Gastrocnemius medialis (tissue), 4 donors: ENCODE results near the gene ALG12. TPM values are rescaled to one million over a fixed set of nuclear protein-coding genes. Genes with fewer than 3 reads are reported as not detected.
A peak's percentile ranks its signal among the peaks of the same experiment; 100 is the strongest.

ENCODE experiments used
- ATAC-seq, 2 donors: fragments of 150-250 bp; one replicate each; pipeline ENCODE4 v1.9.1; 2016
- DNase-seq, 2 donors: peaks; one replicate each; pipeline ENCODE4 v3.0.0-alpha.2; 2019
- H3K27ac ChIP-seq, 4 donors: fragments of 200-600 bp; sonication (generic); 1 replicate in 1 of 4; 2 replicates in 3 of 4; pipeline ENCODE4 v1.5.1; 2016 to 2018; ENCODE audit warnings: mild to moderate bottlenecking in 2 of 4, moderate library complexity in 1 of 4
- H3K27me3 ChIP-seq, 3 donors: fragments of 200-600 bp; sonication (generic) in 2 of 3; 1 replicate in 1 of 3; 2 replicates in 2 of 3; pipeline versions ENCODE4 v1.5.1 to v1.6.0; 2016 to 2019; ENCODE audit warnings: mild to moderate bottlenecking in 1 of 3, moderate library complexity in 1 of 3
- H3K36me3 ChIP-seq, 2 donors: fragments of 200-600 bp; sonication (generic) in 1 of 2; one replicate each; pipeline ENCODE4 v1.5.1; 2017 to 2018
- H3K4me1 ChIP-seq, 2 donors: fragments of 200-600 bp; sonication (generic) in 1 of 2; one replicate each; pipeline ENCODE4 v1.5.1; 2016 to 2017; ENCODE audit warnings: mild to moderate bottlenecking in 2 of 2
- H3K4me3 ChIP-seq, 4 donors: fragments of 200-600 bp; sonication (generic) in 3 of 4; 1 replicate in 1 of 4; 2 replicates in 3 of 4; pipeline ENCODE4 v1.5.1; 2016 to 2019; ENCODE audit warnings: mild to moderate bottlenecking in 2 of 4
- H3K9me3 ChIP-seq, 3 donors: fragments of 200-600 bp; sonication (generic) in 2 of 3; 1 replicate in 1 of 3; 2 replicates in 2 of 3; pipeline ENCODE4 v1.5.1; 2016 to 2019
- POLR2A ChIP-seq, 2 donors: fragments of 450-650 bp; IDR thresholded peaks; one replicate each; pipeline ENCODE4 v1.6.1; 2017; ENCODE audit warnings: antibody characterized with exemption in 2 of 2, mild to moderate bottlenecking in 2 of 2, moderate library complexity in 2 of 2
- in situ Hi-C, 4 donors: fragments of 200-750 bp; cut with MboI; loops; one replicate each; pipeline versions ENCODE4 v1.15.0 to v1.8.0; 2017; ENCODE audit warnings: low sequenced_read_pairs in 4 of 4
- intact Hi-C: fragments of 100-400 bp; cut with DNase I; formaldehyde crosslinking; loops from one replicate; pipeline ENCODE4 v1.15.1; 2023; ENCODE audit warnings: low total_unique reads
- total RNA-seq, 4 donors: library from RNA; depleted of rRNA; stranded (reverse); fragments of >200 nt; gene quantifications; one replicate each; pipeline versions ENCODE4 v1.1.0 to v1.2.3, GENCODE V29; 2016
- TF ChIP-seq, protein P1 (sequence below), 5 experiments: fragments of 450-650 bp in 3 of 5; fragments of 200-600 bp in 2 of 5; sonication (generic) in 2 of 5; IDR thresholded peaks in 4 of 5; conservative IDR thresholded peaks in 1 of 5; 1 replicate in 4 of 5; 2 replicates in 1 of 5; pipeline ENCODE4 v1.5.1; 2016 to 2019; ENCODE audit warnings: antibody characterized with exemption in 5 of 5, mild to moderate bottlenecking in 3 of 5, moderate library complexity in 3 of 5

ALG12 gene
- total RNA-seq, 4 donors from 2014 or later = 6.4 to 9.6 (median 8.2) TPM

DNA sequence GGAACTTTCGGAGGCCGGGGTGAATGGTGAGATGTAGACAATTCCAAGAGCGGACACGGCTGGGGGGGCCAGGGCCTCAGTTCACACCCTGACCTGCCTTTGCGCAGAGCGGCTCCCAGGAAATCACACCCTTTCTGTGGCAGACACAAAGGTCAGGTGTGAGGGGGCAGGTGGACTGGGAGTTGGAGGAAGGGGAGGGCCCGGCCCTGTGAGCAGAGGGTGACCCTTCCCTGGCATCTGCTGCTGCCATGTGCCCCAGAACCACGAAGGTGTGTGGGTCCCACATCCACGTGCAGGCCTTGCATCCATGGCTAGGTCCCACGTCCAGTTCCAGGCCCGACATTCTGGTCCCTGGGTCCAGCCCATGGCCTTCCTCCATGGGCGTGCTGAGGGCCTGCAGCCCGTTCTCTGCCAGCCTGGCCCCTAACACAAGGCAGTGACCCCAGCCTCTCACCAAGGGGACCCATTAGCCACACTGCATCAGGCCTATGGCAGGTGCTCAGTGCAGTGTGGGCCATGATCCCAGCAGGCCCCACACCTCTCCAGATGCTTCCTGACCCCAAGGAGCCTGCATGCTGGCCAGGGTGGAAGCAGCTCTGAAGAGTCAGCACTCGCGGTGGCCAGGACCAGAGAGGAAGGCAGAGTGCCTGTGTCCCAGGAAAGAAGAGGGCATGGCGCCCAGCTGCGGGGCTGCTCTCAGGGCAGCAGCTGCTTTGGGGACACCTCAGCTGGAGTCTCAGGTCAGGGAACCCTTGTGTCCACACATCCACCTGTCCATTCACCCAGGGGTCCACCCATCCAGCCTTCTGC lies 23.5 kb upstream of the ALG12 start:
- Histone ChIP-seq H3K27ac (no peak overlapping the region), H3K4me3 (no peak overlapping the region), H3K9me3 (no peaks in the 10 kb centered on the region), H3K4me1 (peaks cover 14 to 23% of the 10 kb centered on the region in 2 donors), H3K27me3 (no peaks in the 10 kb centered on the region), H3K36me3 (no peaks in the 10 kb centered on the region)
- DNase-seq (no peak), ATAC-seq (no peak)
- TF ChIP-seq, protein P1, sequence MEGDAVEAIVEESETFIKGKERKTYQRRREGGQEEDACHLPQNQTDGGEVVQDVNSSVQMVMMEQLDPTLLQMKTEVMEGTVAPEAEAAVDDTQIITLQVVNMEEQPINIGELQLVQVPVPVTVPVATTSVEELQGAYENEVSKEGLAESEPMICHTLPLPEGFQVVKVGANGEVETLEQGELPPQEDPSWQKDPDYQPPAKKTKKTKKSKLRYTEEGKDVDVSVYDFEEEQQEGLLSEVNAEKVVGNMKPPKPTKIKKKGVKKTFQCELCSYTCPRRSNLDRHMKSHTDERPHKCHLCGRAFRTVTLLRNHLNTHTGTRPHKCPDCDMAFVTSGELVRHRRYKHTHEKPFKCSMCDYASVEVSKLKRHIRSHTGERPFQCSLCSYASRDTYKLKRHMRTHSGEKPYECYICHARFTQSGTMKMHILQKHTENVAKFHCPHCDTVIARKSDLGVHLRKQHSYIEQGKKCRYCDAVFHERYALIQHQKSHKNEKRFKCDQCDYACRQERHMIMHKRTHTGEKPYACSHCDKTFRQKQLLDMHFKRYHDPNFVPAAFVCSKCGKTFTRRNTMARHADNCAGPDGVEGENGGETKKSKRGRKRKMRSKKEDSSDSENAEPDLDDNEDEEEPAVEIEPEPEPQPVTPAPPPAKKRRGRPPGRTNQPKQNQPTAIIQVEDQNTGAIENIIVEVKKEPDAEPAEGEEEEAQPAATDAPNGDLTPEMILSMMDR (IDR thresholded peaks at IDR 0.05 in 4 of 5, conservative IDR thresholded peaks at IDR 0.05 in 1 of 5) = no peak
- no peak for TF ChIP-seq POLR2A (IDR thresholded peaks at IDR 0.05)
- intact Hi-C loops = no loop called here
- in situ Hi-C loops = no loop called here

DNA sequence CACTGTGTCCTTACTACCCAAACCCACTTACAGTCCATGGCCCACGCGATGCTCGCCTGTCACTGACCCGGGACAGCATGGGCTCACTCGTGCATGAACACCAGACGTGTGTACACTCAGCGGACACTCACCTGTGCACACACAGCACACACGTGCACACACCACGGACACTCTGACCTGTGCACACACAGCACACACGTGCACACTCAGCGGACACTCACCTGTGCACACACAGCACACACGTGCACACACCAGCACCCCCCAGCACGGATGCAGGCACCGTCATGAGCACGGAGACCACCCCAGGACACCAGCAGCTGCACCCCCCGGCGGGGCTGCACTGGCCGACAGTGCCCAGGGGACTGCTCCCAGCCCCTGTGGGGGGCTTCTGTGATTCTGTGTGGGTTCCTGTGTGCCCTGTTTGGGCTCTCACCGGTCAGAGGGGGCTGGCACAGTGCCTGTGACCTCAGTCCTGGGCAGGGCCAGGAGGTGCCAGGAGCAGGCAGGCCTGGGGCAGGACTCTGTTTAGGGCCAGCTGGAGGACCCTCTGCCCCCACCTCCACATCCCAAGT lies 20.4 kb upstream of the ALG12 start:
- intact Hi-C loops = loop anchor here (10.0 kb wide), 1 partner anchor 266 kb away; the partner anchor contains the start of gene SELENOO
- Histone ChIP-seq H3K36me3 (no peaks in the 10 kb centered on the region), H3K27me3 (no peaks in the 10 kb centered on the region), H3K4me1 (peaks cover 30 to 36% of the 10 kb centered on the region in 2 donors), H3K27ac (peak overlapping the region; percentile 96 to 99 (median 96)), H3K9me3 (no peaks in the 10 kb centered on the region), H3K4me3 (no peak overlapping the region)
- in situ Hi-C loops = loop anchor here in 2 of 4 donors (10.0 kb wide), 2 partner anchors 46 to 266 kb away; partner anchors contain the start of gene SELENOO (in 1 of the 2)
- DNase-seq (no peak), ATAC-seq (no peak)
- TF ChIP-seq POLR2A (IDR thresholded peaks at IDR 0.05) = no peak
- TF ChIP-seq, protein P1 (IDR thresholded peaks at IDR 0.05 in 4 of 5, conservative IDR thresholded peaks at IDR 0.05 in 1 of 5) = no peak

DNA sequence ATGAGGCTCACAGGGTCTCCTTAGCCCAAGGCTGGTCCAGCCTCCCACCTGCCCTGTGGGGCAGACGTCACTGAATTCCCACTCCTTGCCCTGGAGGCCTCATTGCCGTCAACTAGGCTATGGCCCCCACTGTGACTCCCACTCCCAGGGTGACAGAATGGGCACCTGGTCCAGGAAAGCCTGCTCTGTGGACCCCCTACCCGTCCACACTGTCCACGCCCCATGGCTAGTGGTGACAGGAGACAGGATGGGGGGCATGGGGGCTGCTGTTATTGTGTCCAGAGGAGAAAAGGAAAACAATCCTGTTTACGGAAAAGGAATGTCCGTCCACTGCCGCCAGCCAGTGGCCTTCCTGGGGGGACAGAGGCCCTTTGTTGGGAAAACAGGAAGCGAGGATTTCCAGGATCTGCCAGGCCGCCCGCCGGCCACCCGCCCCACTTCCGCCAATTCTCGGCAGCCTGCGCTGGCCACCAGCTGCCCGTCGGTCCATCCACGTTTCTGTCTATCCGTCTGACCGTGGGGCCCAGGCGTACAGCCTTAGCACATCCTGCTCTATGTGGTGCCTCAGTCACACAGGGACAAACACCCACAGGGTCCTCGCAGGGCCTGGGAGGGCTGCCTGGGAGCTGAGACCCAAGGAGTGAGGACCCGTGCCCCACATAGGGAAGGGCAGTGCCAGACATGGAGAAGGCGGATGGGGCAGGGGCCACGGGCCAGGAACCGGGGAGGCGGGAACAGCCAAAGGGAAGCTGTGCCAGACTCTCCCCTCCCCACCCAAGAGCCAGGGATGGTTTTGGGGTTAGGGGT lies 19.7 kb upstream of the ALG12 start:
- in situ Hi-C loops = loop anchor here in 2 of 4 donors (10.0 kb wide), 2 partner anchors 47 to 267 kb away; partner anchors contain the start of gene SELENOO (in 1 of the 2)

More for the DNA sequence above, 19.7 kb upstream of the ALG12 start:
- no peak for TF ChIP-seq POLR2A (IDR thresholded peaks at IDR 0.05)
- TF ChIP-seq, protein P1 (IDR thresholded peaks at IDR 0.05 in 4 of 5, conservative IDR thresholded peaks at IDR 0.05 in 1 of 5) = no peak
- DNase-seq (no peak), ATAC-seq (no peak)
- Histone ChIP-seq H3K9me3 (no peaks in the 10 kb centered on the region), H3K36me3 (no peaks in the 10 kb centered on the region), H3K4me3 (peak overlapping the region; percentile 0 to 62 (median 42)), H3K4me1 (peaks cover 37 to 43% of the 10 kb centered on the region in 2 donors), H3K27ac (peak overlapping the region; percentile 96 to 99 (median 96)), H3K27me3 (no peaks in the 10 kb centered on the region)
- intact Hi-C loops = loop anchor here (2.0 to 10.0 kb wide), 2 partner anchors 33 to 267 kb away; partner anchors contain the start of gene SELENOO
